B cell (primary cell): ENCODE results near the gene GRID1.

Experiments
- CTCF ChIP-seq: fragments of 200-600 bp; IDR thresholded peaks from one replicate; pipeline ENCODE4 v1.8.0; 2022; ENCODE audit warnings: antibody characterized with exemption, mild to moderate bottlenecking
- EZH2 ChIP-seq: IDR thresholded peaks from 2 replicates; pipeline ENCODE4 v1.6.1; 2012; ENCODE audit warnings: borderline replicate concordance, low read depth, mild to moderate bottlenecking, moderate library complexity, low read length; ENCODE audit not compliant: insufficient read depth, poor library complexity, severe bottlenecking

GRCh38 chr10:86205306-86206239, 161.0 kb downstream of the GRID1 start:
- TF ChIP-seq CTCF (no peak), EZH2 (no peak)
